Measurements from ENCODE around the gene NSG1. TPM values are rescaled to one million over a fixed set of nuclear protein-coding genes. Genes with fewer than 3 reads are reported as not detected.

Gene NSG1
- total and polyA plus RNA-seq, 2 experiments from 2014 or later: 30.2 to 70.1 TPM

DNA sequence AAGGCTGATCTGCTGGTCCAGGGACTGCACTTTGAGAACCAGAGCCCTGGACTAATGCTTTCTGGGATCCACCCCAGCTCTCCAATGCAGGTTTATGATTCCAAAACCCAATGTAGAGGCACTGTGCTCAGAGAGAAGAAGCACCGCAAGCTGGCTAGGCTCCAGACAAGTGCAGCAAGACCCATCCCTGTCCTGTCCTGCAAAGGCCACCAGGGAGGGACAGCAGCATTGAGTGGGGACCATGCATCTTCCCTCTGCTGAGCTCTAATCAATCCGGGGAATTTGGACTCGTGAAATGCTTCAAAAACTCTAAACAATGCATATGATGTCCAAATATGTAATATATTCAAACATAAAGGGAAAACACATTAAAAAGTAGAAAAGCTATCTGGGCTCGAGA lies 10.8 kb upstream of the NSG1 start:
- H2AFZ ChIP-seq: no peak overlapping the region
- no peaks in the 10 kb centered on the region for H3K27me3 ChIP-seq
- no peak overlapping the region for H3K4me3 ChIP-seq
- no peaks in the 10 kb centered on the region for H3K36me3 ChIP-seq (replicated peaks; ENCODE audit: insufficient read depth, low read depth)
- H3K27ac ChIP-seq: no peak overlapping the region
- no peaks in the 10 kb centered on the region for H4K20me1 ChIP-seq (ENCODE audit: insufficient read depth, poor library complexity, severe bottlenecking)
- H3K4me2 ChIP-seq: no peak overlapping the region
- H3K79me2 ChIP-seq: no peaks in the 10 kb centered on the region
- no peak for DNase-seq (ENCODE audit: low spot score)
- H3K9me3 ChIP-seq (ENCODE audit: low read depth): no peaks in the 10 kb centered on the region
- H3K4me1 ChIP-seq (ENCODE audit: insufficient read depth): no peaks in the 10 kb centered on the region
- WGBS (ENCODE audit: low lambda C conversion rate, missing lambda C conversion rate): 85% methylated on average over 4 of the region's 4 CpGs
- TF ChIP-seq, protein P1, sequence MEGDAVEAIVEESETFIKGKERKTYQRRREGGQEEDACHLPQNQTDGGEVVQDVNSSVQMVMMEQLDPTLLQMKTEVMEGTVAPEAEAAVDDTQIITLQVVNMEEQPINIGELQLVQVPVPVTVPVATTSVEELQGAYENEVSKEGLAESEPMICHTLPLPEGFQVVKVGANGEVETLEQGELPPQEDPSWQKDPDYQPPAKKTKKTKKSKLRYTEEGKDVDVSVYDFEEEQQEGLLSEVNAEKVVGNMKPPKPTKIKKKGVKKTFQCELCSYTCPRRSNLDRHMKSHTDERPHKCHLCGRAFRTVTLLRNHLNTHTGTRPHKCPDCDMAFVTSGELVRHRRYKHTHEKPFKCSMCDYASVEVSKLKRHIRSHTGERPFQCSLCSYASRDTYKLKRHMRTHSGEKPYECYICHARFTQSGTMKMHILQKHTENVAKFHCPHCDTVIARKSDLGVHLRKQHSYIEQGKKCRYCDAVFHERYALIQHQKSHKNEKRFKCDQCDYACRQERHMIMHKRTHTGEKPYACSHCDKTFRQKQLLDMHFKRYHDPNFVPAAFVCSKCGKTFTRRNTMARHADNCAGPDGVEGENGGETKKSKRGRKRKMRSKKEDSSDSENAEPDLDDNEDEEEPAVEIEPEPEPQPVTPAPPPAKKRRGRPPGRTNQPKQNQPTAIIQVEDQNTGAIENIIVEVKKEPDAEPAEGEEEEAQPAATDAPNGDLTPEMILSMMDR (IDR thresholded peaks at IDR 0.05; ENCODE audit: poor library complexity): no peak
- TF ChIP-seq EZH2phosphoT487 (IDR thresholded peaks at IDR 0.05; ENCODE audit: low read depth, severe bottlenecking, unreplicated experiment) (no peak), EZH2 (IDR thresholded peaks at IDR 0.05; ENCODE audit: borderline replicate concordance) (no peak)
- H3K9me2 ChIP-seq (replicated peaks; ENCODE audit: insufficient read depth): no peaks in the 10 kb centered on the region

DNA sequence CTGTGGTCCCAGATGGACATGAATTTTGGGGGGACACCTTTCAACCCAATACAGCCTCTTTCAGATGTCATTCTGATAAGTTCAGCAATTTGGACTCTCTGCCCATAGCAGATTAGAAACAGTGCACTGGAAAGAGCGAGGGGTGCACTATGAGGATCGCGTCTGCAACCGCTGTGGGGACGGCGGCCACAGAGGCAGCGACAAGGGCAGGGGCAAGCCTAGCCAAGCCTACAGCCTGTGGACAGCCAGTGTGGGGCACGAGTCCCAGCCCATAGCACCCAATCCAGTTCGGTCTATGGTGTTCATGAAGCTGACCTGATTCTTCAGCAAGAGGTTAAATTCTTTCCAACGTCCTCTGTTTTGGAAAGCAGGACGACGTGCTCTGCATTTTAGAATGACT lies 9.7 kb upstream of the NSG1 start:
- no peak overlapping the region for H3K4me3 ChIP-seq
- no peaks in the 10 kb centered on the region for H3K79me2 ChIP-seq
- H3K4me1 ChIP-seq (ENCODE audit: insufficient read depth): no peaks in the 10 kb centered on the region
- no peak overlapping the region for H2AFZ ChIP-seq
- H3K9me2 ChIP-seq (replicated peaks; ENCODE audit: insufficient read depth): no peaks in the 10 kb centered on the region
- H3K36me3 ChIP-seq (replicated peaks; ENCODE audit: insufficient read depth, low read depth): no peaks in the 10 kb centered on the region
- DNase-seq (ENCODE audit: low spot score): no peak
- no peaks in the 10 kb centered on the region for H4K20me1 ChIP-seq (ENCODE audit: insufficient read depth, poor library complexity, severe bottlenecking)
- 91% methylated on average over 12 of the region's 12 CpGs for WGBS (ENCODE audit: low lambda C conversion rate, missing lambda C conversion rate)
- H3K27ac ChIP-seq: no peak overlapping the region
- H3K4me2 ChIP-seq: no peak overlapping the region
- no peaks in the 10 kb centered on the region for H3K9me3 ChIP-seq (ENCODE audit: low read depth)
- TF ChIP-seq, protein P1 (IDR thresholded peaks at IDR 0.05; ENCODE audit: poor library complexity): no peak
- TF ChIP-seq EZH2 (IDR thresholded peaks at IDR 0.05; ENCODE audit: borderline replicate concordance) (no peak), EZH2phosphoT487 (IDR thresholded peaks at IDR 0.05; ENCODE audit: low read depth, severe bottlenecking, unreplicated experiment) (no peak)
- H3K27me3 ChIP-seq: peaks cover 2% of the 10 kb centered on the region

DNA sequence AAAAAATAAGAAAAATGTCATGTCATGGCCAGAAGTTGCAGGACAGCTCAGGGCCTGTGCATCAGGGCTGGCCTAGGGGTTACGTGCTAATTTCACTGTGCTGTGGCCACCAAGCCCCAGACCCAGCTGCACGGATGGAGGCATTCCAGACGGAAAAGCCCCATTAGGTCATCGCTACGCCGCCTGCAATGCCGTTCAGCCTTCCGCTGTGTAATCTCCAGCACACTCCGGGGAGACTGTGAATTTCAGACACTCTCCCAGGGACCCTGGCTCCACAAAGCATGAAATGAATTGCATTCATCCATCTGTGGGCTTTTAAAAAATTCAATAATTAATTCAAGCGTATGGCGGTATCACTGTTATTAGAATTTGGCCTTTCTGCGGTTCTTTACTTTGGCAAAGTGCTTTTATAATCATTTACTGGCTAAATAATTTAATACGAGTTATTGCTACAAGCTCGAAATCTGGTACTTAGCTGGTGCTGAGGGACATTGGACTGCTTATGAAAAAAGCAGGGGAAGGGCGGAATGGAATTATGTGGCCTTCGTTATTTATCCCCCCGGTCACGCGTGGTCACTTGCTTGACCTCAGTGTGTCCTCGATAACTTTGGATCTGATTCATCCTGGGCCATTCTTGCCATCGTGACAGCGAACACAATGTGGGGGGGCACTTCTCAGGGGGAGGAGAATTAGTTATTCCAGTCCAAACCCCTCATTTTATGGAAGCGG lies 9.0 kb upstream of the NSG1 start:
- H3K4me3 ChIP-seq: no peak overlapping the region
- H3K79me2 ChIP-seq: no peaks in the 10 kb centered on the region
- 91% methylated on average over 23 of the region's 23 CpGs for WGBS (ENCODE audit: low lambda C conversion rate, missing lambda C conversion rate)
- DNase-seq (ENCODE audit: low spot score): no peak
- no peaks in the 10 kb centered on the region for H3K9me2 ChIP-seq (replicated peaks; ENCODE audit: insufficient read depth)
- H4K20me1 ChIP-seq (ENCODE audit: insufficient read depth, poor library complexity, severe bottlenecking): no peaks in the 10 kb centered on the region
- no peaks in the 10 kb centered on the region for H3K4me1 ChIP-seq (ENCODE audit: insufficient read depth)
- no peak overlapping the region for H3K27ac ChIP-seq
- no peaks in the 10 kb centered on the region for H3K9me3 ChIP-seq (ENCODE audit: low read depth)
- no peak overlapping the region for H2AFZ ChIP-seq
- TF ChIP-seq EZH2phosphoT487 (IDR thresholded peaks at IDR 0.05; ENCODE audit: low read depth, severe bottlenecking, unreplicated experiment) (no peak), EZH2 (IDR thresholded peaks at IDR 0.05; ENCODE audit: borderline replicate concordance) (no peak)
- TF ChIP-seq, protein P1 (IDR thresholded peaks at IDR 0.05; ENCODE audit: poor library complexity): no peak
- no peak overlapping the region for H3K4me2 ChIP-seq
- H3K36me3 ChIP-seq (replicated peaks; ENCODE audit: insufficient read depth, low read depth): no peaks in the 10 kb centered on the region
- H3K27me3 ChIP-seq: peaks cover 8% of the 10 kb centered on the region
